ENCODE results near the gene RNF166. TPM values are rescaled to one million over a fixed set of nuclear protein-coding genes. Genes with fewer than 3 reads are reported as not detected.

The RNF166 gene
- total RNA-seq, 1 experiment from 2014 or later, result 26.5 TPM

- H3K4me1 ChIP-seq (ENCODE audit: insufficient read depth, low read length), result no peaks in the 10 kb centered on the region
- H4K8ac ChIP-seq (replicated peaks; ENCODE audit: insufficient read length, low read depth, low read length), result no peak overlapping the region
- H4K5ac ChIP-seq (ENCODE audit: insufficient read length, low read depth, low read length), result no peak overlapping the region
- no peaks in the 10 kb centered on the region for H3K9me3 Mint-ChIP-seq
- H3K9ac ChIP-seq (ENCODE audit: extremely low read depth, insufficient read length, low read length), result no peak overlapping the region
- no peak overlapping the region for H2AK5ac ChIP-seq (ENCODE audit: insufficient read length, low read length)
- no peaks in the 10 kb centered on the region for H3K79me2 ChIP-seq (ENCODE audit: insufficient read depth, low read length)
- peaks cover 6% of the 10 kb centered on the region for H3K23me2 ChIP-seq (ENCODE audit: insufficient read length, low read depth, low read length, poor library complexity, severe bottlenecking)
- no peaks in the 10 kb centered on the region for H4K20me1 ChIP-seq (ENCODE audit: control insufficient read depth, insufficient read depth, insufficient read length)
- no peak overlapping the region for H3K14ac ChIP-seq (ENCODE audit: insufficient read depth, low read length)
- H3K36me3 Mint-ChIP-seq (ENCODE audit: insufficient read depth in 1 of 3, low read depth in 3 of 3), result no peaks in the 10 kb centered on the region
- no peaks in the 10 kb centered on the region for H3K9me3 ChIP-seq (ENCODE audit: control insufficient read depth, low read depth, low read length)
- no peak overlapping the region for H2BK5ac ChIP-seq (ENCODE audit: insufficient read length, low read length)
- peaks cover 12 to 18% of the 10 kb centered on the region in 2 experiments for H3K4me1 Mint-ChIP-seq
- H2BK12ac ChIP-seq (ENCODE audit: insufficient read length, low read depth, low read length), result no peak overlapping the region
- peaks cover 35% of the 10 kb centered on the region for H3K27me3 Mint-ChIP-seq (ENCODE audit: low read depth)
- no peak overlapping the region for H3K27ac ChIP-seq (ENCODE audit: insufficient read length, low read depth, low read length)
- H3K4me3 Mint-ChIP-seq, result no peak overlapping the region
- H3K79me1 ChIP-seq (ENCODE audit: insufficient read depth, low read depth, low read length, poor library complexity, severe bottlenecking), result no peaks in the 10 kb centered on the region
- no peak overlapping the region for H3K4ac ChIP-seq (ENCODE audit: low read depth, low read length)
- H2BK15ac ChIP-seq (ENCODE audit: low read depth, low read length), result no peak overlapping the region
- no peak overlapping the region for H3K18ac ChIP-seq (ENCODE audit: insufficient read length, low read depth, low read length)
- H3K27ac Mint-ChIP-seq, result no peak overlapping the region
- no peak overlapping the region for H4K91ac ChIP-seq (ENCODE audit: insufficient read length, low read depth, low read length)
- H3K23ac ChIP-seq (ENCODE audit: insufficient read length, low read depth, low read length), result no peak overlapping the region
- no peak overlapping the region for H2BK20ac ChIP-seq (ENCODE audit: low read depth, low read length, poor library complexity, severe bottlenecking)
- DNase-seq, result no peak
- no peak overlapping the region for H3K4me2 ChIP-seq (ENCODE audit: insufficient read depth, insufficient read length, low read length)
- H3T11ph ChIP-seq (ENCODE audit: low read length), result no peak overlapping the region
- H3K27me3 ChIP-seq (ENCODE audit: insufficient read depth, low read length), result no peaks in the 10 kb centered on the region
- no peak overlapping the region for H2AFZ ChIP-seq (ENCODE audit: low read length)
- H3K56ac ChIP-seq (ENCODE audit: insufficient read length, low read depth, low read length), result no peak overlapping the region
- H2BK120ac ChIP-seq (ENCODE audit: low read depth, low read length, poor library complexity, severe bottlenecking), result no peak overlapping the region
- no CpG with 5 or more reads among the region's 21 CpGs for WGBS (ENCODE audit: extremely low coverage, insufficient read length, low lambda C conversion rate)
- no peak for TF ChIP-seq CTCF (conservative IDR thresholded peaks at IDR 0.05)
Measured at GRCh38 chr16:88690341-88691128, 15.7 kb downstream of the RNF166 start.

All from H9 (cell line).